Stimulated activated CD4-positive, alpha-beta T cell treated with anti-CD3 and anti-CD28 coated beads, Interleukin-4, amount 100 ng/mL, for 48 hours (primary cell): ENCODE data around the gene SORL1.

Experiments used
- DNase-seq, 2 donors: peaks; one replicate each; pipeline ENCODE4 v3.0.0-alpha.2; 2020; ENCODE audit warnings: low read depth in 2 of 2

Gene SORL1

GRCh38 chr11:121426476-121427399, 25.4 kb upstream of the SORL1 start:
- peak; percentile 42 to 54 for DNase-seq

- DNase-seq, result no peak
These were observed 24.7 kb upstream of the SORL1 start for GRCh38 chr11:121427400-121427744.

DNA sequence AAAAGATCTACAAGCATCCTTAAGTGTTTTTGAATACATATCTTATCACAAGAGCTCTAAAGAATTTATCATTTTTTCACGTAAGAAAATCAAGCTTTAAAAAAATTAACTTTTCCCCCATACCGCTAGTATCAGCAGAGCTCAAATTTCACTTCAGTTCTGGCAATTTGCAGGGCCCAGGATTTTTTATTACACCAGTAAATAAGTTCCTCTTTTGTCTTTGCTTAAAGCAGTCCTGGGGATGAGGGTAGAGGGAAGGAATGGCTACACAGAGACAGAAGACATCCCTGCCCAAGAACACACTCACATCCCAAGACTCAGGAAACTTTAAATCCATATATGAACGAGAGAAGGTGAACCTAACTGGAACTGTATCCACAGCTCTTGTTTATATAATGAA, 22.6 kb upstream of the SORL1 start:
- no peak for DNase-seq

DNA sequence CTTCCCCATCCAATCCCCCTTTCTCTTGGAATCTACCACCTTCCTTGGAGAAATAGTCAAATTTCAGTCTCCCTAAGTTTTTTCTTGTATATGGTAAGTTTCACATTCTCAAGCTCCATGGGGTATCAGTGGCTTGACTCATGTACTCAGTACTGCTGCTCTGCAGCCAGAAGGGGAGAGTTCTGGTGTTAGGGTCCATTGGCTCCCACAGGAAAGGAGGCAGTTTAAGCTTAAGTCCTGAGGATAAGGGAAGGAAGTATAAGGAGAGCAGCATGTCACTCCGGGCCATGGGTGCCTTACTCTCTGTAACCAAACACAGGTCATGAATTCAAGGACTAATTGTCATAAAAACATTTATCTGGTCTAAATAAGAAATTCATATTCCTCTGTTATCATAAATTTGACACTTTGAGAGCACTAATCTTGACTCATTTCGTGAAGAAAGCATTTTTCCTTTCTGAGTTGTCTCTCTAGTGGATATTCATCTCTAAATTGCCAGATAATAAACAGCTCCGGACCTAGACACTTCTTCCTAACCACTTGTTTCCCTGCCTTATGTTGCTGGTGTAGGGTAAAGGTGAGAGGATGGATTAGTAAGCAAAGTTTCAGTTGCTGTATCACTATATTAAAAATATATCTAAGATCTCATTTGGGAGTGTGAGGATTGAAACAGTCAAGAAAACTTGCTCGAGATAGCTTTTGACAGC, 20.1 kb upstream of the SORL1 start:
- no peak for DNase-seq

GRCh38 chr11:121435132-121435531, 17.0 kb upstream of the SORL1 start:
- DNase-seq, result no peak

- DNase-seq, result no peak
These were observed 16.3 kb upstream of the SORL1 start for GRCh38 chr11:121435551-121436511.

GRCh38 chr11:121437018-121437685, 15.0 kb upstream of the SORL1 start:
- no peak for DNase-seq

- no peak for DNase-seq
These were observed 14.4 kb upstream of the SORL1 start for GRCh38 chr11:121437686-121438078.

GRCh38 chr11:121439337-121439736, 12.8 kb upstream of the SORL1 start:
- DNase-seq, result no peak

GRCh38 chr11:121439759-121440158, 12.4 kb upstream of the SORL1 start:
- DNase-seq, result no peak

DNA sequence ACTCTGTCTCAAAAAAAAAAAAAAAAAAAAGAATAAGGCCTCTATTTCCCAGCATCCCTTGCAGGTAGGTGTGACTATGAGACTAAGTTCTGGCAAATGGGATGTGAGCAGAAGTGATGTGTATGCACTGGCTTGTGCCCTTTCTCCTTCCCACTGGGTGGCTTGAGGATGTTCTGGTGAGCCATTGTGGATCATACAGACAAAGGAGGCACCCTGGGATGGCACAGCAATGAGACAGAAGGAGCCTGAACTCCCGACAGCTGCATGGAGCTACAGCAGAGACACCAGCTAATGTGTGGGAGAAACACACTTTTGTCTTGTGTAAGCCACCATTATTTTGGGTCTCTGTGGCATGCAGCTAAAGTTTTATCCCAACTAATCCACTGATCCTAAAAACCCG, 10.6 kb upstream of the SORL1 start:
- no peak for DNase-seq

GRCh38 chr11:121443688-121444275, 8.3 kb upstream of the SORL1 start:
- no peak for DNase-seq

DNA sequence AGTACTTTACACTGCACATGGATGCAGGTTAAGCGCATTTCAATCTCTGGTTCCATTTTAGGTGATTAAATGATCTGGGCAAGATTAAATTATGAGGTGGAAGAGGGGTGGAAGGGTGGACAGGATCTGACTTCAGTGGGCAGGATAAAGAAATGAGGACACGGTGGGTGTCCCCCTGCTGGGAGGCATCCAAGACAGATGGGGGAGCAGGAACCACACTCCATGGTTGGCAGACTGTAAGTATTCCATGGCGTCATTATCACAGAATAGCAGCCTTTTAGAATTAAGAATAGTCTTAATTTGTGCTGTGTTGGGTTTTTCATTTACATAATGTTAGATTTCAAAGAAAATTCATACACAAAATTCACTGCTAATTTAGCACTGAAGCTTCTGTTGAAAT, 7.6 kb upstream of the SORL1 start:
- DNase-seq, result no peak

DNA sequence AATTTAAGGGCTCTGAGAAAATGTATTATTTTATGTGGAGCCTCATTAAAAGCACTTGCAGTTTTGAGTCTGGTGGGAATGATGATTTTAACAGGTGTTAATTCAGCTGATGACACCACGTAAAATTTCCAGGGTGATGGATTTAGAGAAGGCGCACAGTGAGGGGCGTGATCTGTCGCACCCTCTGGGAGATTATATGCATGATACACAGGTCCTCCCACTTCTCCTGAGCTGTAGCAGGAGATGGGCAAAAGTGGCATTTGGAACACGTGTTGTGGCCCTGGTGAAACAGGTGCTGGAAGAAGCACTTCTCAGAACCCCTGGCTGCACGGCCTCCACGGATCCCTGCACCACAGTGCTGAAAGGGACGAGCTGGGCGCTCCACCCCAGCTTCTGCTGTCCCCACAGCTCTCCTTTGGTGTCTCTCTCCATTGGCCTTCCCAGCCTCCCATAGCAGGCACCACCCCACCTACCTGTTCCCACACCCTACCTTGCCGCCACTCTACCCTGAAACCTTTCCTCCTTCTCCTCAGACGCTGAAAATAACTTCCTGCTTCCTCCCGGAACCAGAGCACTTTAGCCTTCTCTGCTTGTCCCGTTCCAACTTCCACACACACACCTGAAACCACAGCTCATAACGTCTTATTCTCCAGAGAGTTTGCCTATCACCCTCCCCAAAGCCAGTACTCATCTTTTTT, 6.9 kb upstream of the SORL1 start:
- DNase-seq, result no peak

GRCh38 chr11:121446752-121447156, 5.4 kb upstream of the SORL1 start:
- DNase-seq, result no peak

GRCh38 chr11:121448011-121448410, 4.1 kb upstream of the SORL1 start:
- no peak for DNase-seq

- DNase-seq, result no peak
These were observed 3.6 kb upstream of the SORL1 start for GRCh38 chr11:121448431-121448941.

DNA sequence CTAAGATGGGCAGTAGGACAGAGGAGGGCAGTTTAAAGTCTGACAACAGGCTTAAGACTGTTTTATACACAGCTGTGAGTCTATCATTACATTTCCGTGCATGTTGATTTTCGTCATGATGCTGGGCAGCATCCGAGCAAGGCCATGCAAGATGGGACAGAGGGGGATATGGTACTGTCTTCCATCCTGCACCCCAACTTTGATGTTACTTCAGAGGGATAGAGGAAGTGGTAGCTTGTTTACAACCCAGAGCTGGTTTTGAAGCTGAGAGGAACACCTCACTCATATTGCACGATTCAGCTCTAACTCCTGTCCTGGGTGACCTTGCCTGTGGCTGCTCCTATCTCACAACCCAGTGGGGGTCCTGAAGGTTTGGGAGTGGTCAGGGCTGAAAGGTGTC, 3.0 kb upstream of the SORL1 start:
- no peak for DNase-seq

DNA sequence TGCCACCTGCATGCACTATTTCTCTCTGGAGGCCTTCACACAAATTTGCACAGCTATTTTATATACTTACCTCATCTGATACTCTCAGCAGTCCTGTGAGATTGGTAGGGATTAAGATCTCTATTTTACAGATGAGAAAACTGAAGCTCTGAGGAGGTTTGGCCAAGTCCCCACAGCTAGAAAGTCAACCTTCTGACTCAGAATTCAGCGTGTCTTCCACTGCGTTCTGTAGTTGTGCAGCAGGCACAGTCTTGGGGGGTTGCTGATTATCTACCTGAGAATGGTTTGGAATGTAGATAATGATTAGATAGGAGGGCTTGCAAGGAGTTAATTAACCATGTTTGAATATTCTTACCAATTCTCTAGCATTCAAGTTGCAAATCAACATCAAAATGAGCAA, 2.5 kb upstream of the SORL1 start:
- DNase-seq, result no peak

DNA sequence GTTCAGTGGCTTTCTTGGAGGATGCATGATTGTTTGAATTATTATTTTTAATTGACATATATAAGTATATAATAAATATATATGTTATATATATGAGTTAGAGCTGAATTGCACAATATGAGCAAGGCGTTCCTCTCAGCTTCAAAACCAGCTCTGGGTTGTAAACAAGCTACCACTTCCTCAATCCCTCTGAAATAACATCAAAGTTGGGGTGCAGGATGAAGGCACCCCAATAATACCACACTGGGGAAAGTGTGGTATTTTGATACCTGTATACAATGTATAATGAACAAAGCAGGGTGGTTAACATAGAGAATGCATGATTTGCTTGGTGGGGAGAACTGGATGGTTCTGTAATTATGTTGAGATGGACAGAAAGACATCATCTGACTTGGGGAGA, 1.7 kb upstream of the SORL1 start:
- DNase-seq, result no peak
